ENCODE data around the gene ANKRD13C. TPM values are rescaled to one million over a fixed set of nuclear protein-coding genes. Genes with fewer than 3 reads are reported as not detected.
A peak's percentile ranks its signal among the peaks of the same experiment; 100 is the strongest.

ANKRD13C gene
- total and polyA plus RNA-seq, 4 donors: 3.3 to 14.1 (median 8.3) TPM

GRCh38 chr1:70220517-70221237 lies 133.8 kb downstream of the ANKRD13C start:
- H3K4me1 ChIP-seq (ENCODE audit: control insufficient read depth in 4 of 4, insufficient read depth in 4 of 4, low read length in 3 of 4): peaks cover 2 to 24% (median 11%) of the 10 kb centered on the region in 4 donors
- peak overlapping the region; percentile 94 to 98 for H3K27ac ChIP-seq (ENCODE audit: low read depth in 1 of 2, low read length in 2 of 2)
- peak overlapping the region; percentile 79 to 98 for H3K9ac ChIP-seq (ENCODE audit: low read depth in 1 of 2, low read length in 2 of 2)
- no peaks in the 10 kb centered on the region for H3K27me3 ChIP-seq (ENCODE audit: control insufficient read depth in 4 of 4, insufficient read depth in 4 of 4, low read length in 3 of 4)
- peak overlapping the region; percentile 58 to 79 (median 77) for H3K4me3 ChIP-seq (ENCODE audit: low read depth in 1 of 3, low read length in 3 of 3)
- peaks cover 0 to 23% (median 11%) of the 10 kb centered on the region in 4 donors for H3K36me3 ChIP-seq (ENCODE audit: control insufficient read depth in 4 of 4, insufficient read depth in 3 of 4, low read depth in 1 of 4, low read length in 3 of 4)
- TF ChIP-seq GABPA (IDR thresholded peaks at IDR 0.05 in 1 of 2, conservative IDR thresholded peaks at IDR 0.05 in 1 of 2) (no peak), NR2F2 (IDR thresholded peaks at IDR 0.05) (no peak), ATF3 (IDR thresholded peaks at IDR 0.05) (no peak), MAX (IDR thresholded peaks at IDR 0.05) (no peak), ZBTB33 (IDR thresholded peaks at IDR 0.05) (no peak), JUND (IDR thresholded peaks at IDR 0.05) (no peak), RXRA (IDR thresholded peaks at IDR 0.05) (no peak), EGR1 (IDR thresholded peaks at IDR 0.05; ENCODE audit: low read depth in 2 of 2) (no peak), FOXA1 (IDR thresholded peaks at IDR 0.05) (no peak), SP1 (IDR thresholded peaks at IDR 0.05) (no peak), RAD21 (IDR thresholded peaks at IDR 0.05) (no peak), CTCF (IDR thresholded peaks at IDR 0.05; ENCODE audit: low read depth, low read length, missing input control) (no peak), HNF4A (conservative IDR thresholded peaks at IDR 0.05) (no peak), YY1 (IDR thresholded peaks at IDR 0.05) (no peak), HNF4G (IDR thresholded peaks at IDR 0.05) (no peak), FOXA2 (IDR thresholded peaks at IDR 0.05) (no peak), TAF1 (conservative IDR thresholded peaks at IDR 0.05) (no peak)
- TF ChIP-seq, protein P1, sequence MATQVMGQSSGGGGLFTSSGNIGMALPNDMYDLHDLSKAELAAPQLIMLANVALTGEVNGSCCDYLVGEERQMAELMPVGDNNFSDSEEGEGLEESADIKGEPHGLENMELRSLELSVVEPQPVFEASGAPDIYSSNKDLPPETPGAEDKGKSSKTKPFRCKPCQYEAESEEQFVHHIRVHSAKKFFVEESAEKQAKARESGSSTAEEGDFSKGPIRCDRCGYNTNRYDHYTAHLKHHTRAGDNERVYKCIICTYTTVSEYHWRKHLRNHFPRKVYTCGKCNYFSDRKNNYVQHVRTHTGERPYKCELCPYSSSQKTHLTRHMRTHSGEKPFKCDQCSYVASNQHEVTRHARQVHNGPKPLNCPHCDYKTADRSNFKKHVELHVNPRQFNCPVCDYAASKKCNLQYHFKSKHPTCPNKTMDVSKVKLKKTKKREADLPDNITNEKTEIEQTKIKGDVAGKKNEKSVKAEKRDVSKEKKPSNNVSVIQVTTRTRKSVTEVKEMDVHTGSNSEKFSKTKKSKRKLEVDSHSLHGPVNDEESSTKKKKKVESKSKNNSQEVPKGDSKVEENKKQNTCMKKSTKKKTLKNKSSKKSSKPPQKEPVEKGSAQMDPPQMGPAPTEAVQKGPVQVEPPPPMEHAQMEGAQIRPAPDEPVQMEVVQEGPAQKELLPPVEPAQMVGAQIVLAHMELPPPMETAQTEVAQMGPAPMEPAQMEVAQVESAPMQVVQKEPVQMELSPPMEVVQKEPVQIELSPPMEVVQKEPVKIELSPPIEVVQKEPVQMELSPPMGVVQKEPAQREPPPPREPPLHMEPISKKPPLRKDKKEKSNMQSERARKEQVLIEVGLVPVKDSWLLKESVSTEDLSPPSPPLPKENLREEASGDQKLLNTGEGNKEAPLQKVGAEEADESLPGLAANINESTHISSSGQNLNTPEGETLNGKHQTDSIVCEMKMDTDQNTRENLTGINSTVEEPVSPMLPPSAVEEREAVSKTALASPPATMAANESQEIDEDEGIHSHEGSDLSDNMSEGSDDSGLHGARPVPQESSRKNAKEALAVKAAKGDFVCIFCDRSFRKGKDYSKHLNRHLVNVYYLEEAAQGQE (IDR thresholded peaks at IDR 0.05): no peak
- 59% methylated on average over 17 of the region's 17 CpGs for WGBS
- DNase-seq (ENCODE audit: low spot score): no peak
- no peaks in the 10 kb centered on the region for H3K9me3 ChIP-seq (ENCODE audit: control insufficient read depth in 4 of 4, low read length in 3 of 4)

Measured in liver (tissue), 9 donors.